SK-N-SH treated with all-trans-retinoic acid at 6 μM for 48 hours (cell line): Measurements from ENCODE around the gene MBNL2.

Experiments
- SNAI2 ChIP-seq: fragments of 250-450 bp; sonication (Bioruptor Pico); IDR thresholded peaks from 2 replicates; pipeline ENCODE4 v1.5.0; 2020; ENCODE audit warnings: mild to moderate bottlenecking, moderate library complexity
- ZNF70 ChIP-seq: fragments of 450-650 bp; formaldehyde crosslinking; IDR thresholded peaks from 2 replicates; pipeline ENCODE4 v1.5.0; 2020; ENCODE audit warnings: mild to moderate bottlenecking, moderate library complexity

DNA sequence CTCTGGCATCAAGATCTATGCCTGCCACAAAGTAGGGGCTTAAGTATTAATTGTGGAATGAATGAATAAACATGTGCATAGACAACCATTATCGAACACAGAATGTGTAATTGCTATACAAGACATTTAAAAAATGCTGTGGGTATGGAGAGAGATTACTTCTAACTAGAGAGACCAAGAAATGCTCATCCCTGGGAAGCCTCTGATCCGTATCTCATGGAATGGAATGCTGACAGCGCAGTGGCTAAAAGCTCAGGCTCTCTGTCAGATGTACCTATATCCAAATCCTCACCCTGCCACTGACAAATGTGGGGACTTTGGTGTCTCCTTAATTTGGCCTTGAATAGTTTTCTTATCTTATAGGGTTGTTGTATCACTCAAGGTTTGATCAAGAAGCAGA lies 22.7 kb upstream of the MBNL2 start:
- no peak for TF ChIP-seq SNAI2 (CRISPR knock-in tag)
- no peak for TF ChIP-seq ZNF70
